AG04449 (cell line): ENCODE results near the gene LRRC8E.

Source experiments
- CTCF ChIA-PET: fragments of 350-600 bp; formaldehyde crosslinking; extraction: SDS; loops from one replicate; lab custom pipeline; 2021; ENCODE audit warnings: antibody characterized with exemption; lab: Yijun Ruan, JAX
- POLR2A ChIA-PET: fragments of 400-600, 350-600 bp; formaldehyde crosslinking; extraction: SDS; loops from one replicate; lab custom pipeline; 2020; ENCODE audit warnings: antibody characterized with exemption, inconsistent platforms; lab: Yijun Ruan, JAX
- DNase-seq: peaks from one replicate; pipeline ENCODE4 v3.0.0-alpha.2; 2010; ENCODE audit warnings: low read depth, low spot score
- H3K4me3 ChIP-seq: 2 replicates; pipeline ENCODE4 v1.5.1; 2011; ENCODE audit warnings: low read depth, mild to moderate bottlenecking, control low read depth, low read length
- CTCF ChIP-seq: IDR thresholded peaks from one replicate; pipeline ENCODE4 v1.5.1; 2011; ENCODE audit warnings: mild to moderate bottlenecking, moderate library complexity, low read length, control low read depth, inconsistent platforms; ENCODE audit not compliant: insufficient read depth; ENCODE audit errors: missing control alignments

LRRC8E gene

DNA sequence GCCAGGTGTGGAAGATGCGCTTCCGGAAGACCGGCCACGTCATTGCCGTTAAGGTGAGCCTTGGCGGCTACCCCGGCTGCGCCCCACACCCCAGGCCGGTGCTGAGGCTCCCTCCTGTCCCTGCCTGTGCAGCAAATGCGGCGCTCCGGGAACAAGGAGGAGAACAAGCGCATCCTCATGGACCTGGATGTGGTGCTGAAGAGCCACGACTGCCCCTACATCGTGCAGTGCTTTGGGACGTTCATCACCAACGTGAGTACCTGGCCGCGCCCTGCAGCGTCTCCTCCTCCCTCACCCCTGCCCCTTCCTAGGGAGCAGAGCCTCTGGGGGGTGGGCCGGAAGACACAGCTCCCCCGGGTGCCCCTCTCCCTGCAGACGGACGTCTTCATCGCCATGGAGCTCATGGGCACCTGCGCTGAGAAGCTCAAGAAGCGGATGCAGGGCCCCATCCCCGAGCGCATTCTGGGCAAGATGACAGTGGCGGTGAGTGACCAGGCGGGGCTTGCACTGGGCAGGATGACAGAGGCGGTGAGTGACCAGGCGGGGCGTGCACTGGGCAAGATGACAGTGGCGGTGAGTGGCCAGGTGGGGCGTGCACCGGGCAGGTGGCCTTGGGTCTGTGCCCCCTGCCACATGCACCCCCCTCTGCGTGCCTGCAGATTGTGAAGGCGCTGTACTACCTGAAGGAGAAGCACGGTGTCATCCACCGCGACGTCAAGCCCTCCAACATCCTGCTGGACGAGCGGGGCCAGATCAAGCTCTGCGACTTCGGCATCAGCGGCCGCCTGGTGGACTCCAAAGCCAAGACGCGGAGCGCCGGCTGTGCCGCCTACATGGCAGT, 22.2 kb downstream of the LRRC8E start:
- no peak overlapping the region for H3K4me3 ChIP-seq
- no peak for DNase-seq
- ChIA-PET POLR2A (no interaction called here), CTCF (interaction anchor here (1.0 to 1.1 kb wide), 2 partner anchors 10 to 42 kb away, joined by 3 to 4 read pairs; partner anchors contain the start of gene SNAPC2)
- TF ChIP-seq CTCF = no peak

DNA sequence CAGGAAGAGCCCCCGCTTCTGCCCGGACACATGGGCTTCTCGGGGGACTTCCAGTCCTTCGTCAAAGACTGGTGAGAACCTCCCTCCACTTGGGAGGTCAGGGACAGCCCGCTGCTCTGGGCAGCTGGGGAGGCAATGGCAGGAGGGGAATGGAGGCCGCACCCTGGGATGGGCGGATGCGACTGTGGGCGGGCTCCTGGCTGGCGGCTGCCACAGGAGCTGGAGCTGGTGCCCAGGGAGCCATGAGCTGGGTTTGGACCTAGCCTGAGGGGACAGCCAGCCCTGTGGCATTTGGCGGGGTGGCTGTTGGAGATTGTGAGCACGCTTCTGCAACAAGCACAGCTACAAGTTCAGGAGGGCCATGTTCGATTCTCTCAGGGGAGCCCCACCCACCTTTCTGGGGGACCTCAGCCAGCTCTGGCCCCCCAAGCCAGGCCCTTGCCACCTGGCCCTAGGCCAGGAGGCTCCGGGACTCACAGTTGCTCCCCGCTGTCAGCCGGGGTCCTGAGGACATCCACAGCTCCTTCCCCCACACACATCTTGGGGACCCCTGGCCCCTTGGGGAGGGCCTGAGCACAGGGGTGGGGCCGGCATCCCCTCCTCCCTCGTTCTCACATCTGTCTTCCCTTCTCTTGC, 23.3 kb downstream of the LRRC8E start:
- POLR2A ChIA-PET = interaction anchor here (1.0 kb wide), 2 partner anchors 8 to 9 kb away, joined by 3 to 7 read pairs; partner anchors contain the start of genes MAP2K7 and SNAPC2
- no peak for TF ChIP-seq CTCF
- CTCF ChIA-PET = interaction anchor here (1.1 kb wide), 1 partner anchor 9 kb away, joined by 4 read pairs; the partner anchor contains the start of gene SNAPC2
- no peak overlapping the region for H3K4me3 ChIP-seq
- no peak for DNase-seq

DNA sequence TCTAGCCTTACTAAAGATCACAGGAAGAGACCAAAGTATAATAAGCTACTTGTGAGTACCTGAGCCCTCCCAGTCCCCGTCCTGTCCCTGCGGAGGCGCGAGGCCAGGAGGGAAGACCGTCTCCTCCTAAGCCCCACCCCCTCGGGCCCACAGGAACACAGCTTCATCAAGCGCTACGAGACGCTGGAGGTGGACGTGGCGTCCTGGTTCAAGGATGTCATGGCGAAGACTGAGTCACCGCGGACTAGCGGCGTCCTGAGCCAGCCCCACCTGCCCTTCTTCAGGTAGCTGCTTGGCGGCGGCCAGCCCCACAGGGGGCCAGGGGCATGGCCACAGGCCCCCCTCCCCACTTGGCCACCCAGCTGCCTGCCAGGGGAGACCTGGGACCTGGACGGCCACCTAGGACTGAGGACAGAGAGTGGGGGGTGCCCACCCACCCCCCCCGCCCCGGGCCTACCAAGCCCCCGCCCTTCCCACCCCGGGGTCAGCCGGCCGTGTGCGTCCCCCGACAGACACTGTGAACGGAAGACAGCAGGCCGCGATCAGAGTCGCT, 23.9 kb downstream of the LRRC8E start:
- no peak for TF ChIP-seq CTCF
- no peak overlapping the region for H3K4me3 ChIP-seq
- CTCF ChIA-PET = interaction anchor here (1.4 kb wide), 1 partner anchor 9 kb away, joined by 3 read pairs; the partner anchor contains the start of gene MAP2K7
- POLR2A ChIA-PET = interaction anchor here (1.0 kb wide), 2 partner anchors 8 to 9 kb away, joined by 3 to 7 read pairs; partner anchors contain the start of genes MAP2K7 and SNAPC2
- DNase-seq = no peak

DNA sequence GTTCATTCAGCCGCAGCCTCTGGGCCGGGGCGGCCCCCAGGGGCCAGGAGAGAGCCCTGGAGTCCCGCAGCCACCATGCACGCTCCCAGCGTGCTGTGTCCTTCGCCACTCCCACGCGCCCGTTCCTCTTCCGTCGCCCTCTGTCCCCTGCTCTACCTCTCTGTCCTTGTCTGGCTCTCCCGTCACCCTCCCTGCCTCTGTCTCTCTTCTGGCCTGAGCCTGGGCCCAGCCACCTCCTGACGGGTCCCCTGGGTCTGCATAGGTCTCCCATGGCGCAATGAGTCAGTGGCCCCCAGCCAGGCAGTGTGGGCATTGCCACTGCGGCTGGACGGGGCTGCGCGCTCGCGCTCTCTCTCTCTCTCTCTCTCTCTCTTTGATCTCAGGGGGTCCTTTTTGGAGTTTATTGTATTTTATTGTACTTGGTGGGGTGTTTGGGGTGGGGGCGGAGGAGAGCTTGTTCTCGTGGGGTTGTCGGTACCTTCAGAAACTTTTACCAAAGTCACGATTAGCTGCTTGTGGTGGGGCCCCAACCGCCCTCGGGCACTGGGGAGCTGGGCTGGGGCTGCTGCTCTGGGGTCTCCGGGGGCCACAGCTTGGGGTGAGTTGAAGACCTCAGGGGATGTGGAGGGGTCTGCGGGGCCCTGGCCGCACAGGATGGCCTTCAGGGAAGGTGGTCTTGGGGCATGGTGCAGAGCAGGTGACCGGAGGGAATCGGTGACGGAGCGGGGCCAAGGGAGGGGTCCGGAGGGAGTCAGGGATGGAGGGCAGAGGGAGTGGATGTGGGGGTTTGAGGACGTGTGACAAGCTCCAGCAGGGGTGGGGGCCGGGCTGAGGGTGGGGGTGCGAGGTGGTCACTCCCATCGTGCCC, 24.6 kb downstream of the LRRC8E start:
- no peak overlapping the region for H3K4me3 ChIP-seq
- DNase-seq = no peak
- no peak for TF ChIP-seq CTCF
- POLR2A ChIA-PET = no interaction called here
- CTCF ChIA-PET = interaction anchor here (1.4 kb wide), 1 partner anchor 9 kb away, joined by 3 read pairs; the partner anchor contains the start of gene MAP2K7

DNA sequence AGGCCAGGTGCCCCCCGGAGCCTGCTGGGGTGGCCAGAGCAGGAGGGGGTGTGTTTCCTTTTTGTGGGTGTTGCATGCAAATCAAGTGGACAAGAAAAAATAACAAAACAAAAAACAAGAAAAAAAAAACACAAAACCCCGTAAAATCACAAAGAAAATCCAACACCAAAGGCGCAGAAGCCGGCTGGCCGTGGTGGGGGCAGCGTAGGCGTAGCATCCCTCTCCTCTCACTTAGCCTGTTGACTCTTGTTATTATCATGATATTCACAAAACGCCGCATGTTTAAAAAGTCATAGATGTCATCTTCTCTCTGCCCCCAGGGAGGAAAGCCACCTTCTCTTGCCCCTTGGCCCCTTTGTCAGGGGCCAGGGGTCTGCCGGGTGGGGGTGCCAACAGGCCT, 25.3 kb downstream of the LRRC8E start:
- TF ChIP-seq CTCF = no peak
- CTCF ChIA-PET = no interaction called here
- POLR2A ChIA-PET = no interaction called here
- no peak for DNase-seq
- no peak overlapping the region for H3K4me3 ChIP-seq
